ENCODE results near the gene PTPN1. TPM values are rescaled to one million over a fixed set of nuclear protein-coding genes. Genes with fewer than 3 reads are reported as not detected.

PTPN1 gene
- polyA plus RNA-seq, 1 of the 3 experiments (the other 2 are of a cell fraction): 23.6 TPM

GRCh38 chr20:50562262-50562701, 52.1 kb downstream of the PTPN1 start:
- Histone ChIP-seq H4K20me1 (ENCODE audit: insufficient read depth) (no peaks in the 10 kb centered on the region), H3K9ac (peak overlapping the region; percentile 39; the same call in 1 of the 2 replicates), H3K36me3 (replicated peaks in 1 of 2; ENCODE audit: control insufficient read depth in 1 of 2, insufficient read depth in 2 of 2, low read length in 1 of 2) (peaks cover 22 to 28% of the 10 kb centered on the region in 2 experiments), H3F3A (replicated peaks; ENCODE audit: insufficient read depth) (peaks cover 23% of the 10 kb centered on the region), H3K4me3 (ENCODE audit: low read depth in 2 of 2, low read length in 1 of 2) (no peak overlapping the region), H3K9me2 (no peaks in the 10 kb centered on the region), H3K9me3 (no peaks in the 10 kb centered on the region), H3K27me3 (ENCODE audit: insufficient read depth) (no peaks in the 10 kb centered on the region), H3K79me2 (ENCODE audit: insufficient read depth) (peaks cover 60% of the 10 kb centered on the region), H3K4me1 (ENCODE audit: control insufficient read depth in 1 of 2, insufficient read depth in 2 of 2, low read depth in 1 of 2, low read length in 1 of 2) (peaks cover 23 to 29% of the 10 kb centered on the region in 2 experiments; a peak in 3 of 4 replicates), H2AFZ (ENCODE audit: low read depth) (no peak overlapping the region), H3K4me2 (peak overlapping the region; percentile 69), H3K27ac (ENCODE audit: low read depth in 2 of 2, low read length in 1 of 2) (peak overlapping the region; percentile 5 to 95)
- TF ChIP-seq GATA2 (CRISPR knock-in tag; IDR thresholded peaks at IDR 0.05) (no peak), RAD21 (IDR thresholded peaks at IDR 0.05; ENCODE audit: low read length) (no peak), FOXJ3 (CRISPR knock-in tag; IDR thresholded peaks at IDR 0.05) (no peak), YY1 (IDR thresholded peaks at IDR 0.05; ENCODE audit: low read depth) (no peak), CHD2 (IDR thresholded peaks at IDR 0.05; ENCODE audit: low read length, partially characterized antibody) (no peak)
- no peak for DNase-seq
- WGBS (ENCODE audit: low lambda C conversion rate): 92% methylated on average over 6 of the region's 7 CpGs
- ChIA-PET POLR2A (no interaction called here), CTCF (interaction anchor here (0.9 to 3.9 kb wide), 5 partner anchors 13 to 583 kb away, joined by 3 to 21 read pairs (median 3); no protein-coding TSS in a partner anchor)

GRCh38 chr20:50563133-50563944, 53.2 kb downstream of the PTPN1 start:
- H3K9me2 ChIP-seq: no peaks in the 10 kb centered on the region
- H3K4me3 ChIP-seq (ENCODE audit: low read depth in 2 of 2, low read length in 1 of 2): no peak overlapping the region
- POLR2A ChIA-PET: no interaction called here
- H3K4me2 ChIP-seq: no peak overlapping the region
- 94% methylated on average over 3 of the region's 3 CpGs for WGBS (ENCODE audit: low lambda C conversion rate)
- H3K27me3 ChIP-seq (ENCODE audit: insufficient read depth): no peaks in the 10 kb centered on the region
- H3K36me3 ChIP-seq (replicated peaks in 1 of 2; ENCODE audit: control insufficient read depth in 1 of 2, insufficient read depth in 2 of 2, low read length in 1 of 2): peaks cover 26 to 34% of the 10 kb centered on the region in 2 experiments
- peak in 1 of 2 experiments; percentile 39; a peak in 1 of 4 replicates for TF ChIP-seq EP300 (IDR thresholded peaks at IDR 0.05; ENCODE audit: borderline replicate concordance in 1 of 2, low read depth in 1 of 2, low read length in 1 of 2)
- TF ChIP-seq SMC3 (IDR thresholded peaks at IDR 0.05; ENCODE audit: low read depth, low read length): no peak
- no peak for DNase-seq
- peaks cover 13% of the 10 kb centered on the region for H3F3A ChIP-seq (replicated peaks; ENCODE audit: insufficient read depth)
- H3K9ac ChIP-seq: no peak overlapping the region
- CTCF ChIA-PET: interaction anchor here (0.6 to 3.9 kb wide), 3 partner anchors 12 to 19 kb away, joined by 3 to 21 read pairs (median 6); no protein-coding TSS in a partner anchor
- no peak overlapping the region for H2AFZ ChIP-seq (ENCODE audit: low read depth)
- no peaks in the 10 kb centered on the region for H3K9me3 ChIP-seq
- H3K27ac ChIP-seq (ENCODE audit: low read depth in 2 of 2, low read length in 1 of 2): no peak overlapping the region; a peak in 2 of 4 replicates
- peaks cover 51% of the 10 kb centered on the region for H3K79me2 ChIP-seq (ENCODE audit: insufficient read depth)
- no peaks in the 10 kb centered on the region for H4K20me1 ChIP-seq (ENCODE audit: insufficient read depth)
- peaks cover 23 to 29% of the 10 kb centered on the region in 2 experiments; a peak in 3 of 4 replicates for H3K4me1 ChIP-seq (ENCODE audit: control insufficient read depth in 1 of 2, insufficient read depth in 2 of 2, low read depth in 1 of 2, low read length in 1 of 2)

DNA sequence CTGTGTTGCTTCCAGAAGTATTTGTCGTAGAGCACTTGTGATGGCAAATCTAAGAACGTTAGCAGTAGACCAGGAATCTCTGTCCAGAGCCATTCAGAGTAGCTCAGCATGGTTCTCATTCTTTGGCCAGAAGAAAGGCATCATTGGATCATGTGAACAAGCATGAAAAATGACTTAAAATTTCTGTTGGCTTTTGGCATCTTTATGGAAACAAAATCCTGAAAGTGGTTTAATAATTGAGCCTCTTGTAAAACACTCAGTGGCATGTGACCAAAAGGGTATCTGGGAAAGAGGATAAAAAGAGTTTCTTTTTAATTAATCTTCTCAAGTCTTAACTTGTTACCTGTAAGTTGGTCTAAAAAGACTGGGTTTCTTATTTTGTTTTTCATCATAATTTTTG, 55.2 kb downstream of the PTPN1 start:
- no peak overlapping the region for H3K27ac ChIP-seq (ENCODE audit: low read depth in 2 of 2, low read length in 1 of 2)
- CTCF ChIA-PET: interaction anchor here (0.9 to 2.0 kb wide), 3 partner anchors 10 to 14 kb away, joined by 3 to 7 read pairs (median 3); no protein-coding TSS in a partner anchor
- peaks cover 23 to 24% of the 10 kb centered on the region in 2 experiments; a peak in 3 of 4 replicates for H3K4me1 ChIP-seq (ENCODE audit: control insufficient read depth in 1 of 2, insufficient read depth in 2 of 2, low read depth in 1 of 2, low read length in 1 of 2)
- peaks cover 29 to 45% of the 10 kb centered on the region in 2 experiments for H3K36me3 ChIP-seq (replicated peaks in 1 of 2; ENCODE audit: control insufficient read depth in 1 of 2, insufficient read depth in 2 of 2, low read length in 1 of 2)
- DNase-seq: no peak
- no peak overlapping the region for H3K9ac ChIP-seq
- no peaks in the 10 kb centered on the region for H3K27me3 ChIP-seq (ENCODE audit: insufficient read depth)
- no peak overlapping the region for H3K4me2 ChIP-seq
- H3K9me2 ChIP-seq: no peaks in the 10 kb centered on the region
- no peak overlapping the region for H3K4me3 ChIP-seq (ENCODE audit: low read depth in 2 of 2, low read length in 1 of 2)
- H3K9me3 ChIP-seq: no peaks in the 10 kb centered on the region
- H3K79me2 ChIP-seq (ENCODE audit: insufficient read depth): peaks cover 35% of the 10 kb centered on the region
- 92% methylated on average over 2 of the region's 2 CpGs for WGBS (ENCODE audit: low lambda C conversion rate)
- POLR2A ChIA-PET: no interaction called here
- H4K20me1 ChIP-seq (ENCODE audit: insufficient read depth): no peaks in the 10 kb centered on the region
- H2AFZ ChIP-seq (ENCODE audit: low read depth): no peak overlapping the region
- H3F3A ChIP-seq (replicated peaks; ENCODE audit: insufficient read depth): peaks cover 9% of the 10 kb centered on the region
- TF ChIP-seq TAF1 (IDR thresholded peaks at IDR 0.05; ENCODE audit: borderline replicate concordance, low read depth, low read length) (no peak), FOSL2 (IDR thresholded peaks at IDR 0.05; ENCODE audit: borderline replicate concordance, low read depth) (no peak), NFIC (IDR thresholded peaks at IDR 0.05; ENCODE audit: borderline replicate concordance) (no peak), SIN3A (IDR thresholded peaks at IDR 0.05; ENCODE audit: borderline replicate concordance, low read depth, low read length) (no peak), RCOR1 (IDR thresholded peaks at IDR 0.05; ENCODE audit: low read length) (no peak), CTCF (IDR thresholded peaks at IDR 0.05) (no peak), MXI1 (IDR thresholded peaks at IDR 0.05; ENCODE audit: low read depth, low read length) (no peak), GATA2 (CRISPR knock-in tag; IDR thresholded peaks at IDR 0.05) (no peak), PBX3 (IDR thresholded peaks at IDR 0.05) (no peak), GABPA (IDR thresholded peaks at IDR 0.05; ENCODE audit: low read depth) (no peak), NRF1 (IDR thresholded peaks at IDR 0.05; ENCODE audit: low read depth, low read length) (no peak)
- TF ChIP-seq, protein P1, sequence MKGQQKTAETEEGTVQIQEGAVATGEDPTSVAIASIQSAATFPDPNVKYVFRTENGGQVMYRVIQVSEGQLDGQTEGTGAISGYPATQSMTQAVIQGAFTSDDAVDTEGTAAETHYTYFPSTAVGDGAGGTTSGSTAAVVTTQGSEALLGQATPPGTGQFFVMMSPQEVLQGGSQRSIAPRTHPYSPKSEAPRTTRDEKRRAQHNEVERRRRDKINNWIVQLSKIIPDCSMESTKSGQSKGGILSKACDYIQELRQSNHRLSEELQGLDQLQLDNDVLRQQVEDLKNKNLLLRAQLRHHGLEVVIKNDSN (IDR thresholded peaks at IDR 0.05; ENCODE audit: borderline replicate concordance, low read depth): no peak
